H1 (cell line): Measurements from ENCODE around the gene AOPEP.

Experiments
- EZH2 ChIP-seq: fragments of 200-600 bp; sonication (generic); IDR thresholded peaks from 2 replicates; pipeline ENCODE4 v1.7.1; 2012; ENCODE audit warnings: low read depth, mild to moderate bottlenecking, moderate library complexity, low read length, inconsistent platforms; ENCODE audit not compliant: severe bottlenecking
- JUN ChIP-seq: IDR thresholded peaks from 2 replicates; pipeline ENCODE4 v1.6.1; 2011; ENCODE audit warnings: low read depth, mild to moderate bottlenecking, improper control_type of control experiment, low read length
- POLR2AphosphoS5 ChIP-seq: IDR thresholded peaks from 2 replicates; pipeline ENCODE4 v1.6.1; 2011; ENCODE audit warnings: low read depth, low read length
- SP1 ChIP-seq: IDR thresholded peaks from 2 replicates; pipeline ENCODE4 v1.6.1; 2011; ENCODE audit warnings: low read depth, low read length

DNA sequence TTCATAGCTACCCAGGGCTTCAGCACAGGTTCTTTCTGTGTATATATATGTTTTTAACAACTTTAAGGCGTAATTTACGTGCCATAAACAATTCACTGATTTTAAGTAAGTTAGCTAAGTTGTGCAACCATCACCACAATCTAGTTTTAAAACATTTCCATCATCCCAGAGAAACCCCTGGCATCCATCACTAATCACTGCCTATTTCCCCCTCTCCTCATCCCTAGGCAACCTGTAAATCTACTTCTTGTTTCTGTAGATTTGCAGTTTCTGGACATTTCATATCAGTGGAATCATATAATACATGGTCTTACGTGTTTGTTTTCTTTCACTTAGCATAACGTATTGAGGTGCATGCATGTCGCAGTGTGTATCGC is 299.6 kb downstream of the AOPEP start:
- TF ChIP-seq SP1 = no peak
- no peak for TF ChIP-seq EZH2
- no peak for TF ChIP-seq POLR2AphosphoS5
- no peak for TF ChIP-seq JUN
